Gastroesophageal sphincter (tissue), 3 donors: ENCODE data around the gene STX4.

ENCODE experiments used
- EP300 ChIP-seq: sonication (generic); formaldehyde crosslinking; IDR thresholded peaks from one replicate; pipeline ENCODE4 v1.6.1; 2017; ENCODE audit warnings: antibody characterized with exemption, mild to moderate bottlenecking
- POLR2A ChIP-seq, 2 donors: fragments of 450-650 bp; IDR thresholded peaks; one replicate each; pipeline ENCODE4 v1.6.1; 2017; ENCODE audit warnings: antibody characterized with exemption in 2 of 2, mild to moderate bottlenecking in 2 of 2, moderate library complexity in 1 of 2
- POLR2AphosphoS5 ChIP-seq: sonication (generic); formaldehyde crosslinking; IDR thresholded peaks from one replicate; pipeline ENCODE4 v1.6.1; 2017; ENCODE audit warnings: antibody characterized with exemption
- TF ChIP-seq, protein P1 (sequence below), 4 experiments: fragments of 200-600 bp in 2 of 4; fragments of 450-650 bp in 2 of 4; sonication (generic) in 1 of 4; IDR thresholded peaks; one replicate each; pipeline ENCODE4 v1.5.1; 2017 to 2019; ENCODE audit warnings: antibody characterized with exemption in 4 of 4, mild to moderate bottlenecking in 2 of 4, moderate library complexity in 2 of 4

DNA sequence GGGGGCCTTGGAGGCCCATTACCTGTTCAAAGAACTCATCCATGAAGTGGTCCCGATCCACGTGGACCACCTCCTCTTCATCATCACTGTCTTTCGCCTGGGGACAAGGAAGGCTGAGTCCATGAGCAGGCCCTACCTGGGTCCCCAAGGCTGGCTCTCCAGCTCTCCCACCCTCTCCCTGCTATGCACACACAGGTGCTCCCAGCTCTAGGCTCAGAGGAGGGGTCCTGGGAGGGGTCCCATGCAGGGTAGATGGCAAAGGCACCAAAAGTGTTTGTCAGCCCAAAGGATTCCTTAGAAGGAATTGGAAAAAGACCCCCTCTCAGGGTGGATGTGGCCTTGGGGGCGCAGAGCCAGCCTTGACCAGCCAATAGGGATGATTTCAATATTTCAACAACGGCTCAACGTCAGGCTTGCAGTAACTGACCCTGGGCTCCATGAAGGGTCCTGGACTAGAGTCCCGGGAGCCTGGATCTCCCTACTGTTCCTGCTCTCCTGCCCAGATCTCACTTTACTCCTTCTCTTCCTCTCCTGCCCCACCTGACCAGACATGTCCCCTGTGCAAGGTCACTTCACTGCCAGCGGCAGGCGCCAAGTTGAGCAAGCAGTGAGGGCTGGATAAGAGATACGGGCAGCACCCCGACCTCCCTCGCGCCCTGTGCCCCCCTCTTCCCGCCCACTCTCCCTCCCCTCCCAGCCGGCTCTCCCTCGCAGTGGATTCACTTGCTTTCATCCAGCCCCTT is 31.7 kb upstream of the STX4 start:
- TF ChIP-seq, protein P1, sequence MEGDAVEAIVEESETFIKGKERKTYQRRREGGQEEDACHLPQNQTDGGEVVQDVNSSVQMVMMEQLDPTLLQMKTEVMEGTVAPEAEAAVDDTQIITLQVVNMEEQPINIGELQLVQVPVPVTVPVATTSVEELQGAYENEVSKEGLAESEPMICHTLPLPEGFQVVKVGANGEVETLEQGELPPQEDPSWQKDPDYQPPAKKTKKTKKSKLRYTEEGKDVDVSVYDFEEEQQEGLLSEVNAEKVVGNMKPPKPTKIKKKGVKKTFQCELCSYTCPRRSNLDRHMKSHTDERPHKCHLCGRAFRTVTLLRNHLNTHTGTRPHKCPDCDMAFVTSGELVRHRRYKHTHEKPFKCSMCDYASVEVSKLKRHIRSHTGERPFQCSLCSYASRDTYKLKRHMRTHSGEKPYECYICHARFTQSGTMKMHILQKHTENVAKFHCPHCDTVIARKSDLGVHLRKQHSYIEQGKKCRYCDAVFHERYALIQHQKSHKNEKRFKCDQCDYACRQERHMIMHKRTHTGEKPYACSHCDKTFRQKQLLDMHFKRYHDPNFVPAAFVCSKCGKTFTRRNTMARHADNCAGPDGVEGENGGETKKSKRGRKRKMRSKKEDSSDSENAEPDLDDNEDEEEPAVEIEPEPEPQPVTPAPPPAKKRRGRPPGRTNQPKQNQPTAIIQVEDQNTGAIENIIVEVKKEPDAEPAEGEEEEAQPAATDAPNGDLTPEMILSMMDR (IDR thresholded peaks at IDR 0.05) = no peak
- TF ChIP-seq POLR2A (IDR thresholded peaks at IDR 0.05) = no peak
- no peak for TF ChIP-seq POLR2AphosphoS5
- TF ChIP-seq EP300 = no peak
